Anterior cingulate cortex (tissue), 58 donors: ENCODE measurements around the gene DMC1.
A peak's percentile ranks its signal among the peaks of the same experiment; 100 is the strongest.
"Not testable (repeated sequence)": the region's sequence is repeated elsewhere in the genome, so short reads cannot be mapped to it uniquely, and the experiment has no call there.

Experiments used
- DNase-seq, 58 donors: peaks; one replicate each; lab custom pipeline; 2025; lab: John Stamatoyannopoulos, UW

DMC1 gene, protein sequence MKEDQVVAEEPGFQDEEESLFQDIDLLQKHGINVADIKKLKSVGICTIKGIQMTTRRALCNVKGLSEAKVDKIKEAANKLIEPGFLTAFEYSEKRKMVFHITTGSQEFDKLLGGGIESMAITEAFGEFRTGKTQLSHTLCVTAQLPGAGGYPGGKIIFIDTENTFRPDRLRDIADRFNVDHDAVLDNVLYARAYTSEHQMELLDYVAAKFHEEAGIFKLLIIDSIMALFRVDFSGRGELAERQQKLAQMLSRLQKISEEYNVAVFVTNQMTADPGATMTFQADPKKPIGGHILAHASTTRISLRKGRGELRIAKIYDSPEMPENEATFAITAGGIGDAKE

DNA sequence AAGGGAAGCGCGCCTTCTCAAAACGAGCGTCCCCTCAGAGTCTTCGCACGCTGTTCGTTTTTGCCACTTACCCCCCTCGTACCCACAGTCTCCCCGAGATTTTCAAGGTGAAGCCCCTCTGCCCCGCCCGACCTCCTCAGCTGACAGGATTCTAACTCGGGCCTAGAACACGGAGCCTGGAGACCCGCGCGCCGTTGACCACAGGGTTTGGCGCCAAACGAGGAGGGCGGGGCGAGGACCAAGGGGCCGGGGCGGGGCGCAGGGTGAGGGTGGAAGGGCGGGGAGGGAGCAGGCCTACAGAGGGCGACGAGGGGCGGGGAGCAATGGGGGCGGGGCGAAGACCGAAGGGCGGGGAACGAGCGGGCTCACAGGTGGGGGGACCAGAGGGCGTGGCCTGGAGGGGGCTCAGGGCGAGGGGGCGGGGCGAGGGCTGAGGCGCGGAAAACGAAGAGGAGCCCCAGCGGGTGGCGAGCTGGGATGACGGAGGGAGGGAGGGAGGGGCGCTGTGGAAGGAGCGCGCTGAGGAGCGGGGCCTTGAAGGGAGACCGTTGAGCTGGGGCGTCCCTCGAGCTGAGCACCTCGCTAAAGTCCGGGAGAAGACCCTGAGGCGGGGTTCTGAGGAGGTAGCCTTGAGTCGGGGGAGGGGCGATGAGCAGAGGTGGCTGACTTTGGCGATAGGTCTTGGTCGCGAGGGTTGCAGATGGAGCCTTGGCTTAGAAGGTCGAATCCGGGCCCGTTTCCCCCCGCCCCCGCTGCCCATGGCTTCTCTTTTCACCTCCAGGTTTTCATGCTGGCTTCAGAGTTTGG is at the start of gene DMC1:
Gene DMC1 (minus strand): TSS at position 212 of the 807 bp plus-strand sequence. CDS start 1,927 bp downstream, outside the sequence.
- peak in 54 of 58 donors; percentile 29 to 91 (median 76) for DNase-seq

DNA sequence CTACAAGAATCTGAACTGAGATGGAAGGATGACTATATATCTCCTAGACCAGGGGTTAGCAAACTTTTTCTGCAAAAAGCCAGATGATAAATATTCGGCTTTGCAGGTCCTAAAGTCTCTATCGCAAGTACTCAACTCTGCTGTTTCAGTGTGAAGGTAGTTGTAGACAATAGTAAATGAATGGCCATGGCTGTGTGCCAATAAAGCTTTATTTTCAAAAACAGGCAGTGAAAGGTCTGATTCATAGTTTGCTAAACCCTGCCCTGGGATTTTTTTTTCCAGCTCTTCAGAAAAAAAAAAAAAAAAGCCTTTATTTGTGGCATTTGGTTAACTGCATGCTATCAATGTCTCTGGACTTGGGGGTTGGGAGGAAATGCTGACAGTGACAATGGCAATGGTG is 48.7 kb upstream of the DMC1 start:
- no peak for DNase-seq

DNA sequence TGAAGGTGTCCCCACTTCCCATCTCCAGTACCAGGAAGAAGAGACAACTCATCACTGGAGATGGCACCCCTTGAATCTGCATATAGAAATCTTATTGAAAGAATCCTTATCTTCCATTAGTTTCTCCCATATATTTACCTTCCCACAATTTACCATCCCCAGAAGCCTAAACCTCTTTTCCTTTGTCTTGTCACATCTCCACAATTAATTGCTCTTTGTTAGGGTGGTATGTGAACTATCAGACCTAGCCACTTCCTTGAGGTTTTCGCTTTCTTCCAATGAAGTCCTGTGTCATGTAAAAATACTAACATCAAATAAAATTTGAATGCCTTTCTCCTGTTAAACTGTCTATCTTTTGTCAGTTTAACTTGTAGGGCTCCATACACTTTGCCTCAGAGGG is 48.3 kb upstream of the DMC1 start:
- no peak for DNase-seq

DNA sequence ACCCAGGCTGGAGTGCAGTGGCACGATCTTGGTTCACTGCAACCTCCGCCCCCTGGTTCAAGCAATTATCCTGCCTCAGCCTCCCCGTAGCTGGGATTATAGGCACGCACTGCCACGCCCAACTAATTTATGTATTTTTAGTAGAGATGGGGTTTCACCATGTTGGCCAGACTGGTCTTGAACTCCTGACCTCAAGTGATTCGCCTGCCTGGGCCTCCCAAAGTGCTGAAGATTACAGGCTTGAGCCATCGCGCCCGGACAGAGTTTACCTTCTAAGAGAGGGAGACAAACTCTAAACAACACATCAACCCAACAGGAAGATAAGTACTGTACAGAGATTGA is 45.1 kb upstream of the DMC1 start:
- DNase-seq: not testable (repeated sequence)

DNA sequence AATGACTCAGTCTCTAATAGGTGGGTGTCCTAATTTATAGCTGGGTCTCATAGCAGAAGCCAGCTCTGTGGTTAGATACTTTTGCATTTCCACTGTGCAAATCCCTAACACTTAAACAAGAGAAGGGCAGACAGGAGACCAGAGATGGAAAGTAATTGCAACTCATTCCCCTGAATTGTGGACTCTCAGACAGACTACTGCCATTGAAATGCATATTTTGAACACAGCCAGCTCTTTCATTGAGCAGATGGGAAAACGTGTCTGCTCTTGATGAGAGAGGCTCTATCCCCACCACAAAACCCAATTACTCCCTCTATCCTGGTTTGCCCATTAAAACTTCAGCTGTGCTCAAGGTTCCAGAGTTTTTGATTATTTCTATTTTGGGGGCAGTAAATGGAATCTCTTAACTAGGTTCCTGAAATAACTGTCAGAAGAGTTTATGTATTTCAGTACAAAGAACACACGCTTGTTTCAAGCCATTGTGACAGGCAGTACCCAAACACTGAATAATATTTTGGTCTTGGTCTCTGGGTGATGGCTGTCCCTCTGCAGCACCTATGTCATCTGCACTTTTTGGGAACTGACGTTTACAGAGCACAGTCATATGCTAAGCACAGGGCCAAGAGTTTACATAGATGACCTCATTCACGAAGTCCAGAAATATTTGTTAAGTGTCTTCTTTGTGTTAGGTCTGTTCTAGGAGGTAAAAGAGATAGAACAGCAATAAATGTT is 44.5 kb upstream of the DMC1 start:
- no peak for DNase-seq

DNA sequence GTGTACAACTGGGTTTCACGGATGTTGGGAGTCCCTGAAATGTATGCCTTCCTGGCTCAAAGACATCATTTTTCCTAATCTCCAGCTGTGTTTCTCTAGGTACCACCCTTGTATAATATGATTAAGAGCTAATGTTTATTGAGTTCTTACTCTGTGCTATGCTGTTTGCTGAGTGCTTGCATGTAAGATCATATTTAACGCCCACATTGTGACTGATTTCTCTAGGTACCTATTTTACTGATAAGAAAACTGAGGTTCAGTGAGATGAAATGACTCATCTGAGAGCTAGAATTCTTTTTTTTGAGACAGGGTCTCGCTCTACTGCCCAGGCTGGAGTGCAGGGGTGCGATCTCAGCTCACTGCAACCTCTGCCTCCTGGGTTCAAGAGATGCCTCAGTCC is 43.6 kb upstream of the DMC1 start:
- no peak for DNase-seq

DNA sequence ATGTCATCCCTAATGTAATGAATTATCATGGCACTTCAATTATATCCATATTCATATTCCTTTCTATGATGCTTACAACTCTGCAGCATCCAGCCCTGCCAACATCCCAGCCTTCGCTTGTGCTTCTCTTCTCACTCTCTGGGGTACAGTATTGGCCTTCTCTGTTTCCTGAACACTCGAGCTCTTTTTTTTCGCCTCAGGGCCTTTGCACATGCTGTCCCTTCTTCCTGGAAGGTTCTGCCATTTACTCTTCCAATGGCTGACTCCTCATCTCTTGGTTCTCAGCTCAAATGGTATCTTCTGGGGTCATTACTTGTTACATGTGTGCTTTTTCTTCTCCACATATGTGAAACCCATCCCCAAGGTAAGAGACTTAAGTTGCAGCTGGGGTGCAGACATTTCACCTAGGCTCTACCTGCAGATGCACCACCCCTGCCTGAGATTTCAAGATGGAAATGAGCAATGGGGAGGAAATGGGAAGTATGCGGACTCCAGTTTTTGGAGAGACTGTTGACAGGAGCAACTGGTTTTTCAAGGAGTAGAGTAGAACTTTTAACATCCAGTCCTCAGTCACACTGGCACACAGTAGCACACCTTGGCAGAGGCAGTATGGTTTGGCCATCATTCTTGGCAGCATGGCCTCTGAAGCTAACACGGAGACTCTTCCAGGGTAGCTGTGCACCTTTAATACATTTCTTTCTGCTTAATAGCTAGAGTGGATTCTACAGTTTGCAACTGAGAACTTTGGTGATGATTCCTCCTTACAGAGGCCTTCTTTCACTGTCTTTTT is 42.4 kb upstream of the DMC1 start:
- DNase-seq: no peak

DNA sequence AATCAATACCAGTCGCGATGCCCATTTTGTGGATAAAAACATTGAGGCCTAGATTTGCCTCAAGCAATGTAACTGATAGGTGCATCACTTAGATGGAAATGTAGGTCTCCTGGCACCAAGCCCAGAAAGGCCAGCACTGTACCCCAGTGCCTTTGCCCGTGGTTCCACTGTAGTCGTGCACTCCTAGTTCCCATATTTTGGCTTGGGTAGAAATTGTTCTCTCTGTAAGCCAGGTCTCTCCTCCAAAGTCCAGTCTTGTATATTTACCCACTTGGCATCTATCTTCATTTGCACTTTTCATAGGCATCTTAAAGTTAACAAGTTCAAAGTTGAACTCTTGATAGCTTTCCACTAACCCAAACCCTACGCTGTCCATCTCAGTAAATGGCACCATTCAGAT is 41.6 kb upstream of the DMC1 start:
- DNase-seq: no peak

DNA sequence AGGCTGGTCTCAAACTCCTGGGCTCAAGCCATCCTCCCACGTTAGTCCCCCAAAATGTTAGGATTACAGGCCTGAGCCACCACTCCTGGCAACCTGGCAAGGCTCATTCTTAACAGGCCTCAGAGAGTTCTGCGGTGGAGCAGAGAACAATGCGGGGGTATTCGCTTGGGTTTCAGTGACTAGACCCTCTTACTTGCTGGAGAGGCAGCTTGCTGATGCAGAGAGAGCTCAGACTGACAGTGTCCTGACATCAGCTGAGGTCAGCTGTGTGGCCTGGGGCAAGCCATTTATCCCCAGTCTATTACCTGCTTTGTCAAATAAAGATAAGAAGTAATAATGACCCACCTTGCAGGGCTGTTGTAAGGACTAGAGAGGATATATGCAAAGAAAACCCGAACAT is 40.3 kb upstream of the DMC1 start:
- DNase-seq: no peak

DNA sequence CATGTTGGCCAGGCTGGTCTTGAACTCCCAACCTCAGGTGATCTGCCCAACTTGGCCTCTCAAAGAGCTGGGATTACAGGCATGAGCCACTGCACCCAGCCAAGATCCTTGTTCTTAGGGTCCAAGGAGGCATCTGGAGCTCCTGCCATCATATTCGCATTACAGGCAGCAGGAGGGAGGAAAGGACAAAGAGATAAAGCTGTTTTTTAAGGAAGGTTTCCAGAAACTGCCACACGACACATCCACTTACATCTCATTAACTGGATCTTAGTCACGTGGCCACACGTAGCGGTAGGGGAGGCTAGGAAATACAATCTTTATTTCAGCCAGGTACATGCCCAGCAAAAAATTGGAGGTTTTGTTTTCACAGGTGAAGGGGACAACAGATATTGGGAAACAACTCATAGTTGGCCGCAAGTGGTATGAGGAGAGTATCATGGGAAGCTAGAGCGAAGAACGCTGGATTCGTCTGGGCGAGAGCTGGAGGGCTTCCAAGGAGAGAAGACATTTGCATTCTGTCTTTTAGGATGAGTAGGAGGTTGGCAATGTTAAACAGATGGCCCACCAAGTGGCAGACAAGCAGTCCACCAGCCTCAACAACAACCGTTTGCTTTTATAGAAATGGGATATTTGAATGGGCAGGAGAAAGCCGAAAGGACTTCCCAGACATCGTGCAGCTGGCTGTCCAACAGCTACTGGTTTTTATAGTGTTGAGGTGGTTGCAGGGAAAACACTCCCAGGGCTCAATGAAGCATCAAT is 39.2 kb upstream of the DMC1 start:
- DNase-seq: peak in 27 of 58 donors; percentile 2 to 67 (median 15)

DNA sequence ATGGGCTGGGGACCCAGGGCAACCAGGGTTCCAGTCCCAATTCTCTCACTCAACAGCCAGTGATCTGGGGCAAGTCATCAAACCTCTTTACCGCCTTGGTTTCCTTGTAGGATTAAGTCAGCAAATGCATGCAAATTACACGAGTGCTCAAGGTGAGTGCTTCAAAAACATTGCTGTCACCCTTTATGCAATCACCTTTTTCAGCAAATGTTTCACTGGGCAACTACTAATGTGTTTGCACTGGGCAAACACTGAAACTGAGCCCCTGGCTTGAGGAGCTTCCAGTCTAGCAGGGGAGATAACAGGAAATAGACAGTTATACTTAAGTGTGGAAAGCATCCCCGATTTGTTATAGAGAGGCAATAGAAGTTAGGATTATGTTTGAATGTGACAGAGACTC is 37.7 kb upstream of the DMC1 start:
- no peak for DNase-seq

DNA sequence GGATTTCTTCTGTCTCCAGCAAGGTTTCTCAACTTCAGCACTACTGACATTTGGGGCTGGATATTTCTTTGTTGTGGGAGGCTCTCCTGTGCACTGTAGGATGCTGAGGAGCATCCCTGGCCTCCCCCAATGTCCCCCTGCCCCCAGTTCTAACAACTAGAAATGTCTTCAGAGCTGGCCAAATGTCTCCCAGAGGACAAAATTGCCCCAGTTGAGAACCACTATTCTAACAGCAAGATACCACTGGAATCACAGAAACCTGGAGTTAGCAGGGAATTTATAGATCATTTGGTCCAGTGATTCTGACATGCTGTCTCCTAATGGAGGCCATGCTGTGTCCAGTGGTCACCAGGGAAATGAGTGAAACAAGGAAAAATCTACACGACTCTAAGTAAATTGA is 32.2 kb upstream of the DMC1 start:
- DNase-seq: no peak

DNA sequence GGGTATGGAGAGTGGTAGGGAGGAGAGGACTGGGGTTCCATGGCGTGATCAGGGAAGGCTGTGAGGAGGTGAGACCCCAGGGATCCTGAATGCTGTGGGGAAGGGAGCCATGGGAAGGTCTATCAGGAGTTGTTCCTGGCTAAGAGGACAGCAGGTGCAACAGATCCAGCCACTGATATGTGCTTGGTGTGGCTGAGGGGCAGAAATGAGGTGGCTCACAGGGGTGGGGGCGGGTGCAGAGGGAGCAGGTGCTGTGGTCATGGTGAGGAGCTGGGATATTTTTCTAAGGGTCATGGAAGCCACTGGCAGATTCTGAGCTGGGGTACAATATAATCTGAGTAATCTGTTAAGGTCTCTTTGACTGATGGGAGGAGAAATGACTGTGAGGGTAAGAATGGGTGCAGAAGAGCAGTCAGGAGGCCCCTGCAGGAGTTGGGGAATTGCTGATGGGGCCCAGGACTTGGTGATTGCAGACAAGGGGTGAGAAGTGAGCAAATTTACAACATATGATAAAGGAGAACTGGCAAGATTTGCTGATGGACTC is 31.3 kb upstream of the DMC1 start:
- DNase-seq: no peak

DNA sequence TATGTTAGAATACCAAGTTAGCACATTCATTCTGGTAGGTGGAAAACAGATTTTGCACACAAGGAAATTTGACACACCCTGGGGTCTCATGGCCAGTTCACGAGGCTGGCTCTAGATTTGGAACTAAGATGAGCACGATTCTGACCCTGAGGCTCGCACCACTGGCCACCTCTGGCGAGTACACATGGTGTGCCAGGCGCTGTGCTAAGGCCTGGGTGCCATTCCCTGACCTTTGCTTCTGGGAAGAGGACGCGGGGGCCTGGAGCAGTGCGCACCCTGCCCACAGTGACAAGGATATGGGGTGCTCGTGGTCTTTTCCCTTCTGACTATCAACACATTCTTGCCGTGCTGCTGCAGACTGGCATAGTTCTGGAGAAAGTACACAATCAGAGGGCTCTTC is 29.5 kb upstream of the DMC1 start:
- DNase-seq: no peak

DNA sequence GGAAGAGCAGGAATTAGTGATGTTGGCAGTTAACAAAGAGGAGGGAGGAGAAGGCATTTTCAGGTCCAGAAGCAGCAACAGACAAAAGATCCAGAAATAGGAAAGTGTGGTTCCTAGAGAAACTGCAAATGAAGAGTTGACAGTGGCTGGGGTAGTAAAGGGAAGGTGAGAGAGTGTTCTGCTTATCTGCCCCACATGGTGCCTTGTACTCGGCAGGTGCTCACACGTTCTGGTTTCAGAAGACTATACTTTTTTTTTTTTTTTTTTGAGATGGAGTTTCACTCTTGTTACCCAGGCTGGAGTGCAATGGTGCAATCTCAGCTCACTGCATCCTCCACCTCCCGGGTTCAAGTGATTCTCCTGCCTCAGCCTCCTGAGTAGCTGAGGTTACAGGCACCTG is 12.9 kb upstream of the DMC1 start:
- not testable (repeated sequence) for DNase-seq

DNA sequence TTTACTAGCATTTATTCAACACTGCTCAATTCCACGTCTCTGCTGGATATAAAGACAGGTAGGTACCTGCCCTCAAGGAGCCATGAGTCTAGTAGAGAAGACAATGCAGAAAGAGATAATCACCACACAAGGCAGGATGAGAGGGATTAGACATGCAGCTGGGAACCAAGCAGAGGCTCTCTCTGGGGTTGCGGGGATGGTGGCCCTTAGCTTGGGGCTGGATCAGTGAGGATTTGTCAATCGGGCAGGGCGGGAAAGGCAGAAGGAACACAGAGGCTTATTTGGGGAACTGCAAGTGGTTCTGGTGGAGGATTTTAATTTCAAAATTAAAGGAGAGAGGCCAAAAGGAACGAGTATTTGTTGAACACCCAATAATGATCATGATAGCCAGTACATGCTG is 8.5 kb upstream of the DMC1 start:
- no peak for DNase-seq

DNA sequence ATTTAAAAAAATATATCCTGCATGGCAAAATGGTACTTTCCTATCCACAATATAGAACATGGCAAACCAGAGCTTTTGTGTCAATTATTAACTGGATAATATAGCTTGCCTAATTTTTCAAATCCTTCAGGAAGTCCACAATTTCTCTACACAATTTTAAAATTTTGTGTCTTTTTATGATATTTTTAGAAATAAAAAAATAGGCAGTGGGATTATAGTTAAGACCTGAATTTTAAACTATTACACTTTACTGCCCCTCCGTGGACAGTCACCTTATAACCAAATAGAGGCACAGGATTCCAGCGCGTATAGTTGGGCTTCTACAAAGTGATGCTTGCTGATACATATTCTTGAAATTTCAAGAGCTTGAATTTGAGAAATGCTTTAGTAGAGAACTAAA is 2.1 kb upstream of the DMC1 start:
- DNase-seq: peak in 22 of 58 donors; percentile 0 to 71 (median 11)

DNA sequence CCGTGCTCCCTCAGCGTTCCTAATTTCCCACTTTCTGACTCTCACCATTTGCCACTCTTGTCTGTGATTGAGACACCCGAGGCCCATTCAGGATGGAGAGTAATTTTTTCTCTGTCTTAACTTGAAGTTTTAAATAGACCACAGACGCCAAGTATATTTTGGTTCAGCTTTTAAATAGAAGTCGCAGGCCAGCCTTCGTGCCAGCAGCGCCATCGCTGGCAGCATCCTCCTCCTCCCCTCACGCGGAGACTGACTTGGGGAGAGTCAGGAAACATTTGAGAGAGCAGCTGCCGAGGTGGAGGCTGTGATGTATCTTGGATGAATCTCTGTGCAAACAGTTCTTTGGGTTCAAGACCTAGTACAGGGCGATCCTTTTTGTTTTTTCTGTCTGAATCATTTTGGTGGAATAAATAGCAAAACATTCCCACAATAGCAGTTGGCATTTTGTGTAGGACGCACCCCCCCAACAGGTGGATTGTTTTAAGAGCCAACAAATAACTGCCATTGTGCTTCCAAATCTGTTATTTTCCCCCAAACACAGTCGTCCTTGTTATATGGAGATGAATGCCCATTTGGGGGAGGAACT is 889 bp upstream of the DMC1 start:
- DNase-seq: peak in 51 of 58 donors; percentile 25 to 88 (median 58)
